Measurements from ENCODE around the gene PCDH8.

DNA sequence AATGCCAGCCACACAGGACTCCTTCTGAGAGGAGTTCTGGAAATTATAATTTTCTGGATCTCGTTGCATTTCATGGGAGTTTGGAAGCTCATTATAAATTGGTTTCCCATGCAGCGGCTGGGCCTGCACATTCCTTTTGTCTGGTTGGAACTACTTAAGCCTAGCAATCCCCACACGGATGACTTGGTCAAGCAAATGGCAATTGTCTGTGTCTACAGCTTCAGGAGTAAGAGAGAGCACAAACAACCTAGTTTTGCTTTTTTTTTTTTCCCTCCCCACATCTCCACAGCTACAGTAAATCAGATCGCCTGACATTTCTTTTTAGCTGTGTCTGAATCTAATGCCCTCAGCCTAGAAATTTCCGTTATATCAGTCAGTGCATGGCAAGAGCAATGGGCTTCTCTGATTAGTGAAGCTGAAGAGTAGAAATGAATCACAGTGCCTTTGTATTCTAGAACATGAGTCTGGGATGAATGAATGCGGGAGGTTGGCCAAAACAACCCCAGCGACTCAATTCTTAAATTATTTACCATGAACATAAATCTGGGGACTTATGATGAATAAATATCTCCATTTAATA is 15.1 kb downstream of the PCDH8 start:
- TF ChIP-seq GATA3 (IDR thresholded peaks at IDR 0.05; ENCODE audit: low read depth, low read length) (no peak), GATA2 (IDR thresholded peaks at IDR 0.05; ENCODE audit: low read depth, low read length) (no peak)
